ENCODE results near the gene OVOL2.

OVOL2 gene

GRCh38 chr20:18046535-18046934 is 11.2 kb downstream of the OVOL2 start:
- H3K4me3 ChIP-seq (replicated peaks; ENCODE audit: low read depth, low read length): no peak overlapping the region
- DNase-seq (ENCODE audit: extremely low read depth, low read depth): no peak
- no peak for TF ChIP-seq CTCF (IDR thresholded peaks at IDR 0.05; ENCODE audit: low read depth, low read length, missing control alignments)

- no peak overlapping the region for H3K4me3 ChIP-seq (replicated peaks; ENCODE audit: low read depth, low read length)
- no peak for DNase-seq (ENCODE audit: extremely low read depth, low read depth)
- no peak for TF ChIP-seq CTCF (IDR thresholded peaks at IDR 0.05; ENCODE audit: low read depth, low read length, missing control alignments)
These were observed 15.5 kb downstream of the OVOL2 start for GRCh38 chr20:18042229-18042628.

- DNase-seq (ENCODE audit: extremely low read depth, low read depth): no peak
- no peak overlapping the region for H3K4me3 ChIP-seq (replicated peaks; ENCODE audit: low read depth, low read length)
- no peak for TF ChIP-seq CTCF (IDR thresholded peaks at IDR 0.05; ENCODE audit: low read depth, low read length, missing control alignments)
These were observed 16.3 kb downstream of the OVOL2 start for GRCh38 chr20:18041462-18041861.

- DNase-seq (ENCODE audit: extremely low read depth, low read depth): no peak
- no peak for TF ChIP-seq CTCF (IDR thresholded peaks at IDR 0.05; ENCODE audit: low read depth, low read length, missing control alignments)
- H3K4me3 ChIP-seq (replicated peaks; ENCODE audit: low read depth, low read length): no peak overlapping the region
These were observed 18.7 kb downstream of the OVOL2 start for GRCh38 chr20:18039063-18039462.

DNA sequence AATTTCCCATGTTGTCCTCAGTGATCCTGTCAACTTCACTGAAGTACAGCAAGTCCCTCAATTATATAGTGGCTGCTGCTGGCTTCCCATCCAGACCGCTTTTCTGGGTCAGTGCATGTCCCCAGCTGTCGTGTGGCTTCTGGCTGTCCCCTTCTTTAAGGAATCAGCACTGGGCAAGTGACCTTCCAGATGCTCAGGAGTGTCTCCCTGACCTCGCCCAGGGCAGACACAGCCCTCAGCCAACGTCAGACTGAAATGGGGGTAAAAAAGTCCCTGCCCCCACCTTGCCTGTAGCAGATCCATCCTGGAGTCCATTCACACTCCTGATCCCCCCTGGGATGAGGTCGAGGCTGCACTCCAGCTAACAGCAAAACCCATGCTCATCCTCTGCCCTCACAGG is 23.7 kb downstream of the OVOL2 start:
- no peak for TF ChIP-seq CTCF (IDR thresholded peaks at IDR 0.05; ENCODE audit: low read depth, low read length, missing control alignments)
- H3K4me3 ChIP-seq (replicated peaks; ENCODE audit: low read depth, low read length): no peak overlapping the region
- DNase-seq (ENCODE audit: extremely low read depth, low read depth): no peak

- DNase-seq (ENCODE audit: extremely low read depth, low read depth): no peak
- TF ChIP-seq CTCF (IDR thresholded peaks at IDR 0.05; ENCODE audit: low read depth, low read length, missing control alignments): no peak
- no peak overlapping the region for H3K4me3 ChIP-seq (replicated peaks; ENCODE audit: low read depth, low read length)
These were observed 24.5 kb downstream of the OVOL2 start for GRCh38 chr20:18032977-18033892.

All from HFF-Myc (cell line).